ENCODE measurements around the gene IRX6. TPM values are rescaled to one million over a fixed set of nuclear protein-coding genes. Genes with fewer than 3 reads are reported as not detected.

The IRX6 gene
- polyA plus RNA-seq (2012; ENCODE audit: missing spikeins) = not detected

GRCh38 chr16:55323637-55324271 is at the start of gene IRX6:
Gene IRX6 (plus strand): TSS chr16:55324203. CDS start chr16:55325092, 889 bp downstream.
- no peak for FAIRE-seq
- TF ChIP-seq POLR2AphosphoS5 (IDR thresholded peaks at IDR 0.05; ENCODE audit: low read depth, low read length) (no peak), POLR2A (IDR thresholded peaks at IDR 0.05; ENCODE audit: low read depth, low read length) (no peak), TAF1 (IDR thresholded peaks at IDR 0.05; ENCODE audit: borderline replicate concordance, low read depth, low read length) (no peak)
- no peak for DNase-seq (ENCODE audit: insufficient read length)

DNA sequence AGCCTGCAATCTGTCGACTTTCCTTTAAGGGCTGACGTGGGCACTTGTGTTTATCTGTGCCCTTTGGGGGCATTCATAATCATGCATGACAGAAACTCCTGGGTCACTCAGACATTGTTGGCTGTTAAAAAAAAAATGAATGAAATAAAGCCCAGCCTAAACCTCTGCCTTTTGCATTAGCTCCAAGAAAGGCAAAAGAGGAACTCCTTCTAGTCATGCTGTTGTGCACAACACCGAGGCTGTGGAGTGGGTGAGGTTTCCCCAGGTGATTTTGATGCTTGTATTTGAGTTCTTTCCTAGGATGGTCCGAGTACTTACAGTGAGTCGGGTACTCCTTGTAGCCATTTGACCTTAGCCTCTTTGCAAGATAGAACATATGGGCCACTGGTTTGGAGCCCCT is 49.6 kb upstream of the IRX6 start:
- TF ChIP-seq POLR2A (IDR thresholded peaks at IDR 0.05; ENCODE audit: low read depth, low read length) (no peak), POLR2AphosphoS5 (IDR thresholded peaks at IDR 0.05; ENCODE audit: low read depth, low read length) (no peak), TAF1 (IDR thresholded peaks at IDR 0.05; ENCODE audit: borderline replicate concordance, low read depth, low read length) (no peak)
- DNase-seq (ENCODE audit: insufficient read length) (no peak), FAIRE-seq (no peak)

- no peak for TF ChIP-seq POLR2A (IDR thresholded peaks at IDR 0.05; ENCODE audit: low read depth, low read length)
- TF ChIP-seq TAF1 (IDR thresholded peaks at IDR 0.05; ENCODE audit: borderline replicate concordance, low read depth, low read length) = no peak
- no peak for TF ChIP-seq POLR2AphosphoS5 (IDR thresholded peaks at IDR 0.05; ENCODE audit: low read depth, low read length)
- no peak for FAIRE-seq
These were observed 48.8 kb upstream of the IRX6 start for GRCh38 chr16:55275167-55275566.

DNA sequence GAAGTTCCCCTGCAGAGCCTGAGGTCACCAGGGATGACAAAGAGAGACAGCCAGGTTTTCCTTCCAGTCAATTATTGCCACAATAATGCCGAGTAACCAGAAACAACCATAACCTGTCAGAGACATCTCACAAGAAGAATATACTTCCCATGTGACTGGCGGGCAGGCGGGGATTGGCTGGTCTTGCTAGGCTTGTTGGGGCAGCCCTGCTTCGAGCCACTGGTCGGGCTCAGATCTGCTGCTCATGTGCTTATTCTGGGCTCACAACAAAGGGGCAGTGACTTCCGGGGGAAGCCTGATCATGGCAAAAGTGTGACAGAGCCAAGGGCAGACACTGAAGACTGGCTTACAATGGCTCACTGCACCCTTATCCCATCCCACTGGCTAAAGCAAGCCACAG is 48.1 kb upstream of the IRX6 start:
- TF ChIP-seq TAF1 (IDR thresholded peaks at IDR 0.05; ENCODE audit: borderline replicate concordance, low read depth, low read length) = no peak
- TF ChIP-seq POLR2A (IDR thresholded peaks at IDR 0.05; ENCODE audit: low read depth, low read length) = no peak
- TF ChIP-seq POLR2AphosphoS5 (IDR thresholded peaks at IDR 0.05; ENCODE audit: low read depth, low read length) = no peak
- DNase-seq (ENCODE audit: insufficient read length) (no peak), FAIRE-seq (no peak)

More at GRCh38 chr16:55275167-55275566, 48.8 kb upstream of the IRX6 start:
- DNase-seq (ENCODE audit: insufficient read length) = no peak

- no peak for TF ChIP-seq POLR2AphosphoS5 (IDR thresholded peaks at IDR 0.05; ENCODE audit: low read depth, low read length)
- TF ChIP-seq POLR2A (IDR thresholded peaks at IDR 0.05; ENCODE audit: low read depth, low read length) = no peak
- TF ChIP-seq TAF1 (IDR thresholded peaks at IDR 0.05; ENCODE audit: borderline replicate concordance, low read depth, low read length) = no peak
- no peak for DNase-seq (ENCODE audit: insufficient read length)
- no peak for FAIRE-seq
These were observed 46.5 kb upstream of the IRX6 start for GRCh38 chr16:55277536-55277935.

DNA sequence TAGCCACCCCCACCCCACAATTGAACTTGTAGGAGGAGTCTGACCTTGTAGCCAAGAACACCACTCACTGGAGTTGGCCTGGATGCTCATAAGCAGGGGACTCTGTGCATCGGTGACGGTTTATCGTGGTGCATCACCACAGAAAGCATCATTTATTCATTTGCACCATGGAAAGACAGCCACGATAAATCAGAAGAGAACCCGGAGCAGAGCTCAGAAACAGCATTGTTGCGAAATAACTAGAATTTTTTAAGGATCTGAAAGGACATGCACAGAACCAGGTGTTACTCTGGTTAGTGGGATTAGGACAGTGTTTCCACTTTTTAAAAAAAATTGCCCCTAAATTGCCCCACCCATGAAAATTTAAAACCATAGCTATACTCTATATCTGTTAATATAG is 44.4 kb upstream of the IRX6 start:
- TF ChIP-seq TAF1 (IDR thresholded peaks at IDR 0.05; ENCODE audit: borderline replicate concordance, low read depth, low read length) (no peak), POLR2AphosphoS5 (IDR thresholded peaks at IDR 0.05; ENCODE audit: low read depth, low read length) (no peak), POLR2A (IDR thresholded peaks at IDR 0.05; ENCODE audit: low read depth, low read length) (no peak)
- DNase-seq (ENCODE audit: insufficient read length) (no peak), FAIRE-seq (no peak)

- TF ChIP-seq TAF1 (IDR thresholded peaks at IDR 0.05; ENCODE audit: borderline replicate concordance, low read depth, low read length) = no peak
- no peak for TF ChIP-seq POLR2A (IDR thresholded peaks at IDR 0.05; ENCODE audit: low read depth, low read length)
- TF ChIP-seq POLR2AphosphoS5 (IDR thresholded peaks at IDR 0.05; ENCODE audit: low read depth, low read length) = no peak
- FAIRE-seq (no peak), DNase-seq (ENCODE audit: insufficient read length) (no peak)
These were observed 43.4 kb upstream of the IRX6 start for GRCh38 chr16:55280587-55280986.

GRCh38 chr16:55282441-55282840 is 41.6 kb upstream of the IRX6 start:
- FAIRE-seq (no peak), DNase-seq (ENCODE audit: insufficient read length) (no peak)
- no peak for TF ChIP-seq TAF1 (IDR thresholded peaks at IDR 0.05; ENCODE audit: borderline replicate concordance, low read depth, low read length)
- TF ChIP-seq POLR2AphosphoS5 (IDR thresholded peaks at IDR 0.05; ENCODE audit: low read depth, low read length) = no peak
- TF ChIP-seq POLR2A (IDR thresholded peaks at IDR 0.05; ENCODE audit: low read depth, low read length) = no peak

DNA sequence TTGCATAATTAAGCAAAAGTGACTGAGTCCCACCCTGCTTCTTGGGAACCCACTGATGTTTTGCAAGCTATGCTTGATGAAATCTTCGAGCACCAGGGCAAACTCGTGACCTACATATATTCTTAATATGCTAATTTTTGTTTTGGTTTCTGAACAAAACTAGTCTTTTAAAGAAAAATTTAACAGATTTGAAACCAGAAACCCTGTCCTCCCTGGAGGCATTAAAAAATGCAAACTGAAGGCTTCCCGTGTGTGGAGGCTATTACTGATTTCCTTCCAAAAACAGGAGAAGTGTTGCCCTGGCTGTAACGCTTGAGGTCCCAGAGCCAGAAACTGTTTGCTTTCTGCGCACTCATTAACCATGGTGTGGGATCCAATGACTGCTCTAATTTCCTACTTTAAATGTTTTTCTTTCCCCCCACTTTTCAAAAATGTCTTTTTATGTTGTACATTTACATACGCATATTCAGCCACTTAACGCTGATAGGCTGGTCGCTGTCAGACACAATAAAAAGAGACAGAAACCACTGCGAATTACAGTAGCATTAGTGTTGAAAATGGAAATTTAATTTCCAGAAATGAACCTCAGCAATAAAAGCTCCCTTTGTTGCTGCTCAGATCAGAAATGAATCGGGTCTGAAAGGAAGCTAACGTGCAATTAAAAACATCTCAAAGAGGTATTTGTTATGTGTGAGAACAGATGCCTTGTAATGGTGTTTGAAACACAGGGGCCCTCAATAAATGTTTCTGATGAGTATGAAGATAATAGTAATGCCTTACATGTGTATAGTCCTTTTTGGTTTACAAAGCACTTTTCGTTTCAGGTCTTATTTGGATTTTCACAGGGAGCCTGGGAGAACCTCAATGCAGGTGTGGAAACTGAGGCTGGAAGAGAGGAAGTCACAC is 39.9 kb upstream of the IRX6 start:
- TF ChIP-seq POLR2A (IDR thresholded peaks at IDR 0.05; ENCODE audit: low read depth, low read length) = no peak
- no peak for FAIRE-seq
- DNase-seq (ENCODE audit: insufficient read length) = no peak

GRCh38 chr16:55284718-55285099 is 39.3 kb upstream of the IRX6 start:
- TF ChIP-seq POLR2A (IDR thresholded peaks at IDR 0.05; ENCODE audit: low read depth, low read length) (no peak), TAF1 (IDR thresholded peaks at IDR 0.05; ENCODE audit: borderline replicate concordance, low read depth, low read length) (no peak), POLR2AphosphoS5 (IDR thresholded peaks at IDR 0.05; ENCODE audit: low read depth, low read length) (no peak)
- FAIRE-seq (no peak), DNase-seq (ENCODE audit: insufficient read length) (no peak)

DNA sequence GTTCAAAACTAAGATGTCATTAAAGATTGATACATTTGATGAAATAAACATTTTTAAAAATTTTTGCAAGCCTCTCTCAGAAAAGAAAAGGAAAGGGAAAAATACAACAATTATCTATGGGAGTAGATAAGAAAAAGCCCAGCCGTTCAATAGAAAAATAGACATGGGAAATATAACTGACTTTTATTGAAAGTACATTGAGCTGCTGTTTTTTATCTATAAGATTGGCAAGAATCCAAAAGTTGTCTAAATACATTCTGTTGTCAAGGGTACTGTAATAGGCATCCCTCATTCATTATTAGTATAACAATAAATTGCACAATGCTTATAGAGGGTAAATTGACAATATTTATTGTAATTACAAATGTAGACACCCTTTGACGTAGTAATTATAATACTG is 38.4 kb upstream of the IRX6 start:
- no peak for FAIRE-seq
- TF ChIP-seq POLR2AphosphoS5 (IDR thresholded peaks at IDR 0.05; ENCODE audit: low read depth, low read length) (no peak), POLR2A (IDR thresholded peaks at IDR 0.05; ENCODE audit: low read depth, low read length) (no peak), TAF1 (IDR thresholded peaks at IDR 0.05; ENCODE audit: borderline replicate concordance, low read depth, low read length) (no peak)
- no peak for DNase-seq (ENCODE audit: insufficient read length)

- FAIRE-seq (no peak), DNase-seq (ENCODE audit: insufficient read length) (no peak)
- no peak for TF ChIP-seq POLR2AphosphoS5 (IDR thresholded peaks at IDR 0.05; ENCODE audit: low read depth, low read length)
These were observed 34.6 kb upstream of the IRX6 start for GRCh38 chr16:55289353-55289752.
